Epithelial cell of esophagus (primary cell): ENCODE measurements around the gene PARD3.
"Not testable (repeated sequence)": the region's sequence is repeated elsewhere in the genome, so short reads cannot be mapped to it uniquely, and the experiment has no call there.

Source experiments
- DNase-seq: peaks from one replicate; pipeline ENCODE4 v3.0.0; 2010; ENCODE audit warnings: low read depth
- H3K4me3 ChIP-seq: 2 replicates; pipeline ENCODE4 v1.5.1; 2011; ENCODE audit warnings: mild to moderate bottlenecking, low read length, control low read depth
- CTCF ChIP-seq: IDR thresholded peaks from 2 replicates; pipeline ENCODE4 v1.5.1; 2011; ENCODE audit warnings: low read depth, mild to moderate bottlenecking, low read length, control low read depth, inconsistent platforms; ENCODE audit not compliant: insufficient read depth; ENCODE audit errors: missing control alignments

PARD3 gene

GRCh38 chr10:34762156-34762555, 52.9 kb downstream of the PARD3 start:
- H3K4me3 ChIP-seq = no peak overlapping the region
- no peak for DNase-seq
- TF ChIP-seq CTCF = no peak

GRCh38 chr10:34761453-34761852, 53.6 kb downstream of the PARD3 start:
- no peak overlapping the region for H3K4me3 ChIP-seq
- no peak for DNase-seq
- no peak for TF ChIP-seq CTCF

- no peak for TF ChIP-seq CTCF
- peak; percentile 98 for DNase-seq
- H3K4me3 ChIP-seq = no peak overlapping the region
Measured at GRCh38 chr10:34760606-34761005, 54.5 kb downstream of the PARD3 start.

- no peak for TF ChIP-seq CTCF
- H3K4me3 ChIP-seq = no peak overlapping the region
- DNase-seq = peak; percentile 69
Measured at GRCh38 chr10:34759837-34760215, 55.3 kb downstream of the PARD3 start.

- peak; percentile 59 for DNase-seq
- H3K4me3 ChIP-seq = no peak overlapping the region
- TF ChIP-seq CTCF = no peak
Measured at GRCh38 chr10:34759161-34759836, 55.8 kb downstream of the PARD3 start.

- TF ChIP-seq CTCF = no peak
- peak; percentile 95 for DNase-seq
Measured at GRCh38 chr10:34758447-34758996, 56.6 kb downstream of the PARD3 start.

GRCh38 chr10:34757933-34758332, 57.2 kb downstream of the PARD3 start:
- H3K4me3 ChIP-seq = no peak overlapping the region

More at GRCh38 chr10:34758447-34758996, 56.6 kb downstream of the PARD3 start:
- H3K4me3 ChIP-seq = no peak overlapping the region

GRCh38 chr10:34757181-34757580, 57.9 kb downstream of the PARD3 start:
- not testable (repeated sequence) for H3K4me3 ChIP-seq
- DNase-seq = peak; percentile 69

More at GRCh38 chr10:34757933-34758332, 57.2 kb downstream of the PARD3 start:
- no peak for DNase-seq
- TF ChIP-seq CTCF = no peak
